Activated CD8-positive, alpha-beta memory T cell treated with anti-CD3 and anti-CD28 coated beads, Interleukin-2, amount 50 U/mL, for 48 hours (primary cell): Measurements from ENCODE around the gene LITAF.
"Not testable (repeated sequence)": the region's sequence is repeated elsewhere in the genome, so short reads cannot be mapped to it uniquely, and the experiment has no call there.

ENCODE experiments used
- DNase-seq: peaks from one replicate; pipeline ENCODE4 v3.0.0-alpha.2; 2020

Gene LITAF

GRCh38 chr16:11515540-11516430 is 70.9 kb downstream of the LITAF start:
- no peak for DNase-seq

DNA sequence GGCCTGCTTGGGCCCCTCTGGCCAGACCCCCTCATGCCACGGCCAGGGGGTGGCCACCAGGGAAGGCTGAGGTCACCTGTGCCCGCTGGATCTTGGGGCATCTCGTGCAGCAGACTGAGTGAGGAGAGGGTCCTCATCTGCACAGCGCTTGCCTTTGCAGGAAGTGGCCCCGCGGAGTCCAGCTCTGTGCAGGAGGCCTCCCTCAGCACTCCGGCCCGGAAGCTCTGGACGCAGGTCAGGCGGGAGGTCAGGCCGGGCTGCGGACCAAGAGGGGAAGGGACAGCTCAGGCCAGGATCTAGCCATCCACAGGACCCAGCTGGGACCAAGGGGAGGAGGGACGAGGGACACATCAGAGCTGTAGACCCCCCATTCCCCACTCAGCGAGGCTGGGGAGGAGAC is 72.4 kb downstream of the LITAF start:
- DNase-seq: no peak

DNA sequence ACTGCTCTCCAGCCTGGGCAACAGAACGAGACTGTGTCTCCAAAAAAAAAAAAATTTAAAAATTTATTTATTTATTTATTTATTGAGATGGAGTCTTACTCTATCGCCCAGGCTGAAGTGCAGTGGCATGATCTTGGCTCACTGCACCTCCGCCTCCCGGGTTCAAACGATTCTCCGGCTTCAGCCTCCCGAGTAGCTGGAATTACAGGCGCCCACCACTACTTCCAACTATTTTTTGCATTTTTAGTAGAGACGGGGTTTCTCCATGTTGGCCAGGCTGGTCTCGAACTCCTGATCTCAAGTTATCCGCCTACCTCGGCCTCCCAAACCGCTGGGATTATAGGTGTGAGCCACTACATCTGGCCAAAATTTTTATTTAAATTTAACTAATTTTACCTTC is 73.4 kb downstream of the LITAF start:
- DNase-seq: not testable (repeated sequence)

GRCh38 chr16:11511801-11512200 is 74.9 kb downstream of the LITAF start:
- no peak for DNase-seq

DNA sequence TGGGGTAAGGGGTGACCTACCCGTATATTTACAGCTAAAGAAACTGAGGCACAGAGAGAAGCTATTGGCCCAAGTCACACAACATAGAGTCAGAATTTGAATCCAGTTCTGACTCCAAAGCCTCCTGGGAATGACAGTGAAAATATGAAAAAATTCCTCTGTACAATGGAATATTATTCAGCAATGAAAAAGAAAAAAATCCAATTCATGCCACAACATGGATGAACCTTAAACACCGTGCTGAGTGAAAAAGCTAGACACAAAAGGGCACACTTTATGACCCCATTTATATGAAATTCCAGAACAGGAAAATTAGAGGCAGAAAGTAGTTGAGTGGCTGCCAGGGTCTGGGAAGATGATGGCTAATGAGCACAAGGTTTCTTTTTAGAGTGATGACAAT is 75.4 kb downstream of the LITAF start:
- no peak for DNase-seq

- DNase-seq: no peak
Measured at GRCh38 chr16:11510178-11510973, 76.3 kb downstream of the LITAF start.

DNA sequence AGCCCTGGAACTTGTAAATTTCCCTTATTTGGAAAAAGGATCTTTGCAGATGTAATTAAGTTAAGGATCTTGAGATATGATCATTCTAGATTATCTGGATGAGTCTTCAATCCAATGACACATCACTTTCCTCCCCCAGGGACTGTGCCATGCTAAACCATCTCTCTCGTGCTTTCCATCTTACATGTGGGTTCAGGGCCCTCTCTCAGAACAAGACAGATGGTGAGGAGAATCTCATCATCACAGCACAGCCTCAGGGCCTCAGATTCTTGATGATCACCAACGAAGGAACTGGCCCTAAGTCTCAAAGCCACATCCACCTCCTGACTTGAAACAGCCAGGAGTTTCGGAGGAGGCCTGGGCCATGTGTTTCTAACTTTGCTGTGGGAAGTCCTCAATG is 78.7 kb downstream of the LITAF start:
- no peak for DNase-seq

DNA sequence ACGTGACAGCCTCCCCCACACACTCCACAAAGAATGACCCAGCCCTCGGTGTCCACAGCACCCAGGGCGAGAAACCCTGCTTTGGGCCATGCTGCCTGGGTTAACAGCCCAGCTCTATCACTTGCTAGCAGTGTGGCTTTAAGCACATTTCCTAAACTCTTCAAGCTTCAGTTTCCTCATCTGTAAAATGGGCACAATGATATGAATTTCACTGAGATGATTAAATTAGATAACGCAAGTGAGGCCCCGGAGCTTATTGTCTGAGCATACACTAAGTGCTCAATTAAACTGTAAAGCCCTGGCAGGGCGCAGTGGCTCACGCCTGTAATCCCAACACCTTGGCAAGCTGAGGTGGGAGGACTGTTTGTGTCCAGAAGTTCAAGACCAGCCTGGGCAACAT is 79.4 kb downstream of the LITAF start:
- DNase-seq: no peak

DNA sequence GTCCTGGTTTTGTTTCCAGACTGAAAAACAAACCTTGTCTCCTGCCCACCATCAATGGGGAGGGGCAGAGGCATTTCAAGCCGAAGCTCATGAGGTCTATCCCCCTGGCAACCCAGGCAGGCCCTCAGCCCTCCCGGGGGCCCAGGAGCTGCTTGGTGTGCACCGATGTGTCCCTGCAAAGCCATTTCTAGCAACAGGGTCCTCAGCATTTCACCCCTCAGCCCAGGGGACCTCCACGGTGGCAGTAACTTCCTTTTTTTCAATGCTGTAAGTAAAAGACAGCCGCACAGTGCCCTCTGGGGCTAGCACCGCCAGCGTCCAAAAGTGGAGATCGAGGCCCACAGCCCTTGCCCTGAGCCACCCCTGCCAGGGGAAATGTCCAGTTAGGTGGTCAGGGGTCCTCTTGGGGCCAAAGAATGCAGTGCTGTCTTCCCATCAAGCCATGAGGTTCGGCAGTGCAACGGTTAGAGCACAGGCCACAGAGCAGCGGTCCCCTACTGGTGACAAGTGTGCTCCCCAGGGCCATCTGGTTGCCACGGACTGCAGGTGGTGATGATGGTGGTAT is 79.9 kb downstream of the LITAF start:
- no peak for DNase-seq

DNA sequence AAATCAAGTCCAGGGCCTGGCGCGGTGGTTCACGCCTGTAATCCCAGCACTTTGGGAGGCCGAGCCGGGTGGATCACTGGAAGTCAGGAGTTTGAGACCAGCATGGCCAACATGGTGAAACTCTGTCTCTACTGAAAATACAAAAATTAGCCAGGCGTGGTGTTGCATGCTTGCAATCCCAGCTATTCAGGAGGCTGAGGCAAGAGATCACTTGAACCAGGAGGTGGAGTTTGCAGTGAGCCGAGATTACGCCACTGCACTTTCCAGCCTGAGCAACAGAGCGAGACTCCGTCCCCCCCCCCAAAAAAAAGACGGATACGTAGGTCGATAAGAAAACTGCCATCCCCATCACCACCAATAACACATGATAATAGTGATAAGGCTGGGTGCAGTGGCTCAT is 82.5 kb downstream of the LITAF start:
- DNase-seq: not testable (repeated sequence)

GRCh38 chr16:11503566-11503965 is 83.2 kb downstream of the LITAF start:
- no peak for DNase-seq

DNA sequence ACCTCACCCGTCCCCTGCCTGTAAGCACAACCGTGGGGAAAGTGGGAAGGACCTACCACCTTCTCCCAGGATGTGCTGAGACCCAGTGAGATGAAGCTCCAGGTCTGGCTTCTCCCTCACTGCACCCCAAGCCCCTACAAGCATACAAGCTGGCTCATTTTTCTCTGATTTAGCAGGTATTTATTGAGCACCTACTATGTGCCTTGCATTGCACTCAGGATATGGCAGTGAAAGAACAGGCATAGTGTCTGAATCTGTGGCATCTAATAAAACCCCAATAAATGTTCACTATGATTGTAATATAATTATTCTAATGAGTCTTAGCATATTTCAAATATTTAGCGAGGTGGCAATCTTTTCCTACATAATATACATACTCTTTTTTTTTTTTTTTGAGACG is 84.5 kb downstream of the LITAF start:
- no peak for DNase-seq

DNA sequence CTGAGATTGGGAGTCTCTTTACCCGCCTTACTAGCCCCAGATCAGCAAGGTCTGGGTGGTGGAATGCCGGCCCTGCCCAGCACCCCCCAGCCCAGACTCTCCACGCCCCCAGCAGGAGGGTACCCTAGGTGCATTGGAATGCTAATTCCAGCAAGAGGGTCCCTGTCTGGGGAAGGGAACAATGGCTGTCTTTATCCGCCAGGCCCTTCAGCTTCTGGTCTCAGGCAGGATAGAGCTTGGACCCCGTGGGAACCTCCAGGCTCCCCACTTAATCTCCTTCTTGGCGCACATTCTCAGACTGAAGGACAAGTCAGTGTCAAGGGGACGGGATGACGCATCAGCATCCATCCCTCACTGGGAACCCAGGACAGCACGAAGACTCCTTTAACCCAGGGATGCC is 85.1 kb downstream of the LITAF start:
- DNase-seq: no peak

GRCh38 chr16:11500700-11501346 is 85.9 kb downstream of the LITAF start:
- DNase-seq: no peak

DNA sequence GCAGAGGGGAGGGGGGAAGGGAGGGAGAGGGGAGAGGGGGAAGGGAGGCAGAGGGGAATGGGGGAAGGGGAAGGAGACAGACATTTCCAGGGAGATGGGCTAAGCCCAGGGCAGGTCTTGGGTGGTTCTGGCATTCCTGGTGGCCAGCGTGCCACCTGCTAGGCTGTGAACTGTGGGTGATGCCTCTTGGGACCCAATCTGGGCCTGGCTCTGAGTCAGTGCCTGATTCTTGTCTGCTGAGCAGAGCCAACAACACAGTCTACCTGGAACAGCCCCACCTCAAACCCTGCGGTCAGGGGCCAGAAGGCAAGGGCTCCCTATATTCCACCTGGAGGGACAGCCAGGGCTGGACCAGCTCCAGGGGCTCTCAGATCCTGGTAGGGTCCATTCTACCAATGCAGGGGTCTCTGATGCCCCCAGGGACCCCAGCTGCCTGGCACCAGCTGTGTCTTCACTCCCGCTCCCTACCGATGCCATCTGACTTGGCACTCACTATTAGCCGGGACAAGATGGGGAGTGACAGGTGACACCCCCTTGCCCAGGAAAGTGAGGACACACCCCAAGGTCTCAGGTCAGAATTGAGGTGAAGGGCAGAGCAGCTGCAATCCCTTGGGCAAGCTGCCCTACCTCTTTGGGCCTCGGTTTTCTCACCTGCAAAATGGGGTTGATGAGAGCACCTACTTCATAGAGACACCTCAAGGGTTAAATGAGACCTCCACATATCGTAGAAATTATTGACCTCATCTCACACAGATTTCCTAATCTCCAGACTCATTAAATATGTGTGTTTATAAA is 87.2 kb downstream of the LITAF start:
- DNase-seq: no peak

DNA sequence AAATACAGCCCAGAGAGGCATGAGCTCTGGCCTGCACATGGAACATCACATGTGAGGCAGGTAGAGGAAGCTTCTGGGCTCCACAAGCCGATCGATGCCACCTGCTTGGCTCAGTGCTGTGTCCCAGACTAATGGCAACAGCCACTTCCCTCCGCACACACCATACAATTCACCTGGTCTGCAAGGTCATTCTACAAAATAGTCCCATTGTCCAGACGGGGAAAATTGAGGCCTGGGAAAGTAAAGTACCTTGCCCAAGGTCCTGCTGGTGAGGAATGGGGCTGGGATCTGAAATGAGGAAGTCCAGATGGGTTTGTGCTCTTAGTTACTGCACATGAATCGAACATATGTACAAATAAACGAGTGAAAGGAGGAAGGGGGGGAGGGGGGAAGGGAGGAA is 88.0 kb downstream of the LITAF start:
- no peak for DNase-seq

- no peak for DNase-seq
Measured at GRCh38 chr16:11497851-11498289, 88.8 kb downstream of the LITAF start.
